Naive thymus-derived CD4-positive, alpha-beta T cell (primary cell): ENCODE results near the gene LHFPL2. TPM values are rescaled to one million over a fixed set of nuclear protein-coding genes. Genes with fewer than 3 reads are reported as not detected.
A peak's percentile ranks its signal among the peaks of the same experiment; 100 is the strongest.
"Not testable (repeated sequence)": the region's sequence is repeated elsewhere in the genome, so short reads cannot be mapped to it uniquely, and the experiment has no call there.

Experiments used
- ATAC-seq: fragments of 150-1000 bp; cut with Tn5 transposase; 2 replicates; pipeline ENCODE4 v1.10.0; 2021; ENCODE audit warnings: mild to moderate bottlenecking, moderate library complexity
- CTCF ChIA-PET: fragments of 350-600 bp; sonication (Branson Sonifier 250); formaldehyde crosslinking; loops from one replicate; lab custom pipeline; 2021; ENCODE audit warnings: antibody characterized with exemption; lab: Charles Lee
- POLR2A ChIA-PET: fragments of 350-600 bp; sonication (Branson Sonifier 250); formaldehyde crosslinking; loops from one replicate; lab custom pipeline; 2021; ENCODE audit warnings: antibody characterized with exemption, inconsistent platforms; lab: Charles Lee
- DNase-seq, 9 donors: peaks; one replicate each; pipeline versions ENCODE4 v3.0.0 to v3.0.0-alpha.2; 2020 to 2022; ENCODE audit warnings: mixed read lengths in 1 of 9
- H3K27ac ChIP-seq: one replicate; pipeline ENCODE4 v1.7.0; 2013; ENCODE audit warnings: mild to moderate bottlenecking, low read depth, low read length, moderate library complexity
- H3K27me3 ChIP-seq, 2 donors: one replicate each; pipeline ENCODE4 v1.7.0; 2013; ENCODE audit warnings: low read length in 2 of 2, mild to moderate bottlenecking in 2 of 2, moderate library complexity in 2 of 2; ENCODE audit not compliant: control insufficient read depth in 2 of 2, insufficient read depth in 2 of 2
- H3K36me3 ChIP-seq, 3 experiments: 1 replicate in 2 of 3; 2 replicates in 1 of 3; pipeline ENCODE4 v1.7.0; 2013; ENCODE audit warnings: low read length in 3 of 3, mild to moderate bottlenecking in 3 of 3, moderate library complexity in 1 of 3; ENCODE audit not compliant: insufficient read depth in 3 of 3, control insufficient read depth in 2 of 3
- H3K4me1 ChIP-seq, 2 donors: one replicate each; pipeline ENCODE4 v1.7.0; 2013; ENCODE audit warnings: low read length in 2 of 2, mild to moderate bottlenecking in 2 of 2, moderate library complexity in 1 of 2; ENCODE audit not compliant: control insufficient read depth in 2 of 2, insufficient read depth in 2 of 2
- H3K4me3 ChIP-seq: 2 replicates; pipeline ENCODE4 v1.7.0; 2013; ENCODE audit warnings: mild to moderate bottlenecking, low read length
- H3K9me3 ChIP-seq, 3 experiments: 1 replicate in 2 of 3; 2 replicates in 1 of 3; pipeline ENCODE4 v1.7.0; 2013; ENCODE audit warnings: low read length in 3 of 3; ENCODE audit not compliant: control insufficient read depth in 2 of 3
- H3K27ac Mint-ChIP-seq, 9 donors: one replicate each; pipeline ENCODE4 v1.8.0; 2020 to 2022; ENCODE audit warnings: mixed read lengths in 9 of 9, mild to moderate bottlenecking in 8 of 9, moderate library complexity in 5 of 9, inconsistent platforms in 2 of 9
- H3K27me3 Mint-ChIP-seq, 5 donors: one replicate each; pipeline ENCODE4 v1.8.0; 2021 to 2022; ENCODE audit warnings: mixed read lengths in 5 of 5, mild to moderate bottlenecking in 1 of 5
- H3K36me3 Mint-ChIP-seq, 5 donors: one replicate each; pipeline ENCODE4 v1.8.0; 2020 to 2022; ENCODE audit warnings: mixed read lengths in 5 of 5, mild to moderate bottlenecking in 3 of 5, inconsistent platforms in 1 of 5
- H3K4me1 Mint-ChIP-seq, 7 donors: one replicate each; pipeline ENCODE4 v1.8.0; 2020 to 2022; ENCODE audit warnings: mixed read lengths in 7 of 7, mild to moderate bottlenecking in 3 of 7, inconsistent platforms in 1 of 7
- H3K4me3 Mint-ChIP-seq, 10 donors: one replicate each; pipeline ENCODE4 v1.8.0; 2020 to 2022; ENCODE audit warnings: mild to moderate bottlenecking in 10 of 10, mixed read lengths in 10 of 10, moderate library complexity in 6 of 10, inconsistent platforms in 2 of 10
- H3K9me3 Mint-ChIP-seq, 11 donors: one replicate each; pipeline ENCODE4 v1.8.0; 2020 to 2022; ENCODE audit warnings: mixed read lengths in 11 of 11, mild to moderate bottlenecking in 4 of 11, inconsistent platforms in 1 of 11, moderate library complexity in 1 of 11
- intact Hi-C, 2 donors: fragments of 100-400 bp; cut with micrococcal nuclease; formaldehyde crosslinking; loops; one replicate each; pipeline ENCODE4 v1.15.1; 2023
- polyA plus RNA-seq, 2 donors: library from polyadenylated mRNA; unstranded; fragments of 300-500 nt; fragmentation: Illumina TruSeq; gene quantifications; one replicate each; pipeline ENCODE4 v1.2.3, GENCODE V29; 2021
- total RNA-seq, 6 experiments: library from RNA in 5 of 6; stranded (reverse) in 5 of 6; gene quantifications; 1 replicate in 5 of 6; 2 replicates in 1 of 6; pipeline ENCODE4 v1.2.3 and lab custom pipeline; 2021 to 2026

Gene LHFPL2
- total RNA-seq (1 to 10 TPM in 3 of 5 experiments, under 1 TPM in 1, not detected in 1; 0.61 to 2.9 (median 2.2) TPM), polyA plus RNA-seq (under 1 TPM; 0.37 to 0.52 TPM), total RNA-seq (lab: John Stamatoyannopoulos, UW) (0.40 reads per million)

DNA sequence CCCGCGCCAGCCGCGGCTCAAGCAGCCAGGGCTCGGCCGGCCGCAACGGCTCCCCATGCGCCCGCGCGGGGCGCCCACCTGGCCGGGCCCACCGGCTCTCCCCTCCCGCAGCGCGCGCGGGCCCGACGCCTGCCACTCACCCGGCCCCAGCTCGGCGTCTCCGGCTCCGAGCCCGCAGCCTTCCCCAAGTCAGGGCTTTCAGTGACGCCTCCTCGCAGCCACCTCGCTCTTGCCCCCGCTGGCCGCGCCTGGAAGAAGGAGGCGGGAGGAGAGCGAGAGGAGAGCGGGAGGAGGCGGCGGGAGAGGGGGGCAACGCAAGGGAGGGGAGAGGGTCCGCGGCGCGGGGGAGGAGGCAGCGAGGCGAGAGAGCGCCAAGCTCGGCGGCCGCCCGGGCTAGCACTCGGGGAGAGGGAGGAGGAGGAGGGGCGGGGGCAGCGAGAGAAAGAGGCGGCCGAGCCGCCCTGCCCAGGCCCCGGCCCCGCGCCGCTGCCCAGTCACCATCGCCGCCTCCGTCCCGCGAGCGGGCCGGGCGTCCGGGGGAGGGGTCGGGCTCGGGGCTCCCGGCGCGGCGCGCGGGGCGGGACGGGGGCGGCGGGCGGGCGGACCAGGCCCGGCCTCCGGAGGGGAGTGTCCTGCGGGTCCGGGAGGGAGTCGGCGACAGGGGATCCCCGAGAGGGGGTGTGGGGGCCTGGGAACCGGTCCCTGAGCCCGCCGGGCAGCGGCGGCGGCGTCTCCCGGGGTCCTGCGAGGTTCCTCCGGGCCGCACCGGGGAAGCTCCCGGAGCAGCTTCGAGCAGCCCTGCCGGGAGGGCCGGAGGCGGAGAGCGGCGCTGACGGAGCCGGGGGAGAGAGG, at the start of gene LHFPL2:
Gene LHFPL2 (minus strand): TSS at position 414 of the 852 bp plus-strand sequence. CDS start 138,559 bp downstream, outside the sequence.
- Histone ChIP-seq H3K36me3 (no peaks in the 10 kb centered on the region), H3K4me3 (peak within 1 kb of the TSS; percentile 29), H3K4me1 (peaks cover 0 to 14% of the 10 kb centered on the region in 2 donors), H3K9me3 (no peaks in the 10 kb centered on the region), H3K27ac (no peak within 1 kb of the TSS), H3K27me3 (peaks cover 7 to 21% of the 10 kb centered on the region in 2 donors)
- H3K27ac Mint-ChIP-seq, result no peak within 1 kb of the TSS
- intact Hi-C loops, result no loop called here
- H3K36me3 Mint-ChIP-seq, result peaks cover 0 to 4% (median 0%) of the 10 kb centered on the region in 5 donors
- peaks cover 10 to 20% (median 14%) of the 10 kb centered on the region in 7 donors for H3K4me1 Mint-ChIP-seq
- CTCF ChIA-PET, result no interaction called here
- H3K27me3 Mint-ChIP-seq, result peaks cover 46 to 62% (median 57%) of the 10 kb centered on the region in 5 donors
- POLR2A ChIA-PET, result no interaction called here
- H3K9me3 Mint-ChIP-seq, result peaks cover 0 to 3% (median 0%) of the 10 kb centered on the region in 11 donors
- ATAC-seq (peak; percentile 72), DNase-seq (peak in 4 of 9 donors; percentile 7 to 44 (median 14))
- H3K4me3 Mint-ChIP-seq, result peak within 1 kb of the TSS; percentile 66 to 86 (median 75)

DNA sequence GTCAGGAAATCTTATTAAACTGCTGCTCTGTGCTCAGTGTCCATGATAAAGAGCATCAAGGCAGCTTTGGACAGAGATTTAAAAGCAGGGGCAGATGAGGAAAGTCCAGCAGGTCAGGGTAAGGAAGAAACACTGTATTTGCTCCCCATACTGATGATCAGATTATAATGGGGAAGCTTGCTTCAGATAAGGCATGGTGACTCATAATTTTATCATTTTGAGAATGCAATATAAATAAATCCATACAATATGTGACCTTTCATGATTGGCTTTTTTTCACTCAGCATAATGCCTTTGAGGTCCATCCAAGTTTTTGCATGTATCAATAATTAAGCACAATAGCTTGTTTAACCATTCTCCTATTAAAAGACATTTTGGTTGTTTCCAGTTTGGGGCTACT, 48.1 kb upstream of the LHFPL2 start:
- CTCF ChIA-PET, result no interaction called here
- Histone ChIP-seq H3K4me1 (no peaks in the 10 kb centered on the region), H3K27ac (no peak overlapping the region), H3K4me3 (no peak overlapping the region), H3K36me3 (no peaks in the 10 kb centered on the region), H3K9me3 (no peaks in the 10 kb centered on the region), H3K27me3 (no peaks in the 10 kb centered on the region)
- no peak for ATAC-seq
- H3K27ac Mint-ChIP-seq, result no peak overlapping the region
- peaks cover 0 to 9% (median 4%) of the 10 kb centered on the region in 5 donors for H3K27me3 Mint-ChIP-seq
- POLR2A ChIA-PET, result no interaction called here
- no peak for DNase-seq
- intact Hi-C loops, result no loop called here
- H3K9me3 Mint-ChIP-seq, result peaks cover 0 to 11% (median 4%) of the 10 kb centered on the region in 11 donors
- H3K36me3 Mint-ChIP-seq, result peaks cover 0 to 4% (median 0%) of the 10 kb centered on the region in 5 donors
- no peaks in the 10 kb centered on the region for H3K4me1 Mint-ChIP-seq
- H3K4me3 Mint-ChIP-seq, result no peak overlapping the region

GRCh38 chr5:78696052-78696451, 47.5 kb upstream of the LHFPL2 start:
- H3K27ac ChIP-seq, POLR2A ChIA-PET, H3K27ac Mint-ChIP-seq, H3K4me3 Mint-ChIP-seq, intact Hi-C loops, H3K4me1 Mint-ChIP-seq, H3K36me3 ChIP-seq, H3K27me3 Mint-ChIP-seq, CTCF ChIA-PET, H3K36me3 Mint-ChIP-seq, DNase-seq, ATAC-seq, H3K4me1 ChIP-seq, H3K27me3 ChIP-seq, H3K4me3 ChIP-seq, H3K9me3 ChIP-seq: not testable (repeated sequence)
- peaks cover 0 to 11% (median 4%) of the 10 kb centered on the region in 11 donors for H3K9me3 Mint-ChIP-seq

DNA sequence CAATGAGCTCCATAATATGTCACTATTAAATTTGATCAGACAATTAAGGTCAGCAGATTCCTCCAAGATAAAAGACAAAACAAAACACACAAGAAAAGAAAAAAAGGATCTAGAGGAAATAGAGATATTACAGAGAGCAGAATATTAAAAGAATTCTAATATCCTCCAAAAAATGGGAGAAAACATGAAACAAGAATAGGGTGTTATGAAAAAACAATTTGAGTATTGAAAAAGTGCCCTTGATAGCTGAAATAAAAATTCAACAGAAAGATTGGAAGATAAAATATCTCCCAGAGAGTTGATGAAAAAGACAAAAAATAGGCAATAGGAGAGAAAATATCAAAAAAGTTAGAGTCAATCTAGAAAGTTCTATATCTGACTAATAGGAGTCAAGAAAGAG, 44.8 kb upstream of the LHFPL2 start:
- H3K9me3 Mint-ChIP-seq, result peaks cover 0 to 11% (median 4%) of the 10 kb centered on the region in 11 donors
- H3K4me1 ChIP-seq, result no peaks in the 10 kb centered on the region
- no peak overlapping the region for H3K27ac ChIP-seq
- intact Hi-C loops, result no loop called here
- no peaks in the 10 kb centered on the region for H3K9me3 ChIP-seq
- no peak overlapping the region for H3K4me3 Mint-ChIP-seq
- DNase-seq, result no peak
- no peaks in the 10 kb centered on the region for H3K4me1 Mint-ChIP-seq
- no peak for ATAC-seq
- peak overlapping the region in 1 of 9 donors; percentile 17 for H3K27ac Mint-ChIP-seq
- peaks cover 3 to 19% (median 6%) of the 10 kb centered on the region in 5 donors for H3K27me3 Mint-ChIP-seq
- POLR2A ChIA-PET, result no interaction called here
- H3K4me3 ChIP-seq, result no peak overlapping the region
- no peaks in the 10 kb centered on the region for H3K27me3 ChIP-seq
- H3K36me3 ChIP-seq, result no peaks in the 10 kb centered on the region
- CTCF ChIA-PET, result no interaction called here
- peaks cover 0 to 4% (median 0%) of the 10 kb centered on the region in 5 donors for H3K36me3 Mint-ChIP-seq

- POLR2A ChIA-PET, result no interaction called here
- peaks cover 3 to 19% (median 12%) of the 10 kb centered on the region in 5 donors for H3K27me3 Mint-ChIP-seq
- no peak overlapping the region for H3K27ac Mint-ChIP-seq
- no peak overlapping the region for H3K4me3 Mint-ChIP-seq
- ATAC-seq (no peak), DNase-seq (no peak)
- H3K9me3 Mint-ChIP-seq, result peaks cover 0 to 15% (median 7%) of the 10 kb centered on the region in 11 donors
- H3K9me3 ChIP-seq, result no peaks in the 10 kb centered on the region
- peaks cover 0 to 4% (median 0%) of the 10 kb centered on the region in 5 donors for H3K36me3 Mint-ChIP-seq
- no peak overlapping the region for H3K4me3 ChIP-seq
- no peak overlapping the region for H3K27ac ChIP-seq
- no peaks in the 10 kb centered on the region for H3K4me1 Mint-ChIP-seq
- H3K36me3 ChIP-seq, result no peaks in the 10 kb centered on the region
- H3K4me1 ChIP-seq, result no peaks in the 10 kb centered on the region
- H3K27me3 ChIP-seq, result no peaks in the 10 kb centered on the region
- intact Hi-C loops, result no loop called here
- CTCF ChIA-PET, result no interaction called here
Observed at GRCh38 chr5:78691084-78691960, 42.8 kb upstream of the LHFPL2 start.

DNA sequence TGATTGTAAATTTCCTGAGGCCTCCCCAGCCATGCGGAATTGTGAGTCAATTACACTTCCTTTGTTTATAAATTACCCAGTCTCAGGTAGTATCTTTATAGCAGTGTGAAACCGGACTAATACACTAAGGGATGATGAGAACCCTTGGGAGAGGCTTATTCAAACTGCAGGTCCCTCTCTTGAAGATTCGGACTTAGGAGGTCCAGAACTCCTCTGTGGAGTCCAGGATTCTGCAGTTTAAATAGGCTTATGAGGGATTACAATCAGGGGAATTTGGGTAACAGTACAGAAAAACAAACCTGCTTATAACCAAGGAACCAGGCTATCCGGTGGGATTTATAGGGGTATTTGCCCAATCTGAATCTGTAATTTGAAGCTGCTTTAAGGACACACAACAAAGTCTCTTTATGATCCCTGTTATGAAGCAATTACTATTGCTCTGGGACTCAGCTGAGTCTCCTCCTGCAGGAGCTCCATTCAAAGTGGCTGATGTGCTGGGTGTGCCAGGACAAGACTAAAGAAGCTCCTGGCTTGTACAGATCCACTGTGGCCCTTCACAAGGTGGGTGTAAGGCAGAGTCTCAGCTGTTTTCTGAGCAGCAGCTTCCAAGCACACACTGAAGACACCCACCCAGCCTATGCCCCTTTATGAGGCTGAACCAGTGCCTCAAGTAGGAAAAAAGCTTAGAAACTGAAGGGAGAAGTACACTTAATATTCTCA, 41.8 kb upstream of the LHFPL2 start:
- Histone ChIP-seq H3K36me3 (no peaks in the 10 kb centered on the region), H3K27ac (no peak overlapping the region), H3K9me3 (no peaks in the 10 kb centered on the region), H3K4me1 (no peaks in the 10 kb centered on the region), H3K27me3 (no peaks in the 10 kb centered on the region), H3K4me3 (no peak overlapping the region)
- peaks cover 3 to 19% (median 12%) of the 10 kb centered on the region in 5 donors for H3K27me3 Mint-ChIP-seq
- no peak overlapping the region for H3K27ac Mint-ChIP-seq
- ChIA-PET CTCF (no interaction called here), POLR2A (no interaction called here)
- intact Hi-C loops, result no loop called here
- no peaks in the 10 kb centered on the region for H3K4me1 Mint-ChIP-seq
- H3K4me3 Mint-ChIP-seq, result no peak overlapping the region
- peaks cover 0 to 15% (median 4%) of the 10 kb centered on the region in 11 donors for H3K9me3 Mint-ChIP-seq
- no peak for ATAC-seq
- H3K36me3 Mint-ChIP-seq, result peaks cover 0 to 4% (median 0%) of the 10 kb centered on the region in 5 donors
- no peak for DNase-seq
